ENCODE data around the gene TINAG.

- TF ChIP-seq POLR2A (IDR thresholded peaks at IDR 0.05) (no peak), CTCF (IDR thresholded peaks at IDR 0.05) (no peak)
Observed at GRCh38 chr6:54285595-54285994, 22.6 kb upstream of the TINAG start.

All from lower leg skin (tissue), 3 donors.